Transverse colon (tissue), 4 donors: ENCODE data around the gene CD59. TPM values are rescaled to one million over a fixed set of nuclear protein-coding genes. Genes with fewer than 3 reads are reported as not detected.

ENCODE experiments used
- DNase-seq: peaks from one replicate; pipeline ENCODE4 v3.0.0-alpha.2; 2019
- H3K27ac ChIP-seq, 4 donors: fragments of 200-600 bp; sonication (generic); 2 replicates each; pipeline ENCODE4 v1.5.1; 2016 to 2018; ENCODE audit warnings: inconsistent platforms in 4 of 4
- H3K27me3 ChIP-seq: fragments of 200-600 bp; sonication (generic); 2 replicates; pipeline ENCODE4 v1.5.1; 2017; ENCODE audit warnings: inconsistent platforms
- H3K36me3 ChIP-seq, 4 donors: fragments of 200-600 bp; sonication (generic); 2 replicates each; pipeline ENCODE4 v1.5.1; 2017 to 2019; ENCODE audit warnings: inconsistent platforms in 4 of 4
- H3K4me1 ChIP-seq, 4 donors: fragments of 200-600 bp; sonication (generic); 2 replicates each; pipeline ENCODE4 v1.5.1; 2017 to 2020; ENCODE audit warnings: inconsistent platforms in 4 of 4
- H3K4me3 ChIP-seq, 4 donors: fragments of 200-600 bp; sonication (generic); 1 replicate in 1 of 4; 2 replicates in 3 of 4; pipeline versions ENCODE4 v1.5.1 to v1.6.1; 2017 to 2019; ENCODE audit warnings: inconsistent platforms in 4 of 4
- H3K9me3 ChIP-seq, 2 donors: fragments of 200-600 bp; sonication (generic); 2 replicates each; pipeline ENCODE4 v1.5.1; 2017 to 2019; ENCODE audit warnings: inconsistent platforms in 2 of 2
- CTCF ChIP-seq, 5 experiments: fragments of 200-600 bp in 3 of 5; fragments of 450-650 bp in 2 of 5; sonication (generic) in 3 of 5; IDR thresholded peaks; 1 replicate in 2 of 5; 2 replicates in 3 of 5; pipeline ENCODE4 v1.5.1; 2016 to 2017; ENCODE audit warnings: antibody characterized with exemption in 5 of 5, inconsistent platforms in 3 of 5, mild to moderate bottlenecking in 2 of 5, moderate library complexity in 1 of 5
- EP300 ChIP-seq: sonication (generic); formaldehyde crosslinking; IDR thresholded peaks from one replicate; pipeline ENCODE4 v1.6.1; 2017; ENCODE audit warnings: antibody characterized with exemption, low read depth
- POLR2A ChIP-seq: fragments of 450-650 bp; IDR thresholded peaks from one replicate; pipeline ENCODE4 v1.6.1; 2016; ENCODE audit warnings: antibody characterized with exemption, mild to moderate bottlenecking, moderate library complexity
- POLR2AphosphoS5 ChIP-seq, 3 donors: sonication (generic); formaldehyde crosslinking; IDR thresholded peaks; one replicate each; pipeline ENCODE4 v1.6.1; 2016; ENCODE audit warnings: antibody characterized with exemption in 3 of 3
- WGBS, 2 donors: methylation state at CpG; one replicate each; pipeline ENCODE4 v1.1.5; 2018; ENCODE audit warnings: low coverage in 1 of 2; 5-methylcytosine and 5-hydroxymethylcytosine counted together
- in situ Hi-C, 4 donors: fragments of 200-750 bp; cut with MboI; loops; one replicate each; pipeline versions ENCODE4 v1.15.0 to v1.15.1; 2017; ENCODE audit warnings: low sequenced_read_pairs in 3 of 4, low pct_ligation_motif_present in 1 of 4, low pct_unique_long_range_greater_than_20kb in 1 of 4
- intact Hi-C: fragments of 100-400 bp; cut with DNase I; formaldehyde crosslinking; loops from one replicate; pipeline ENCODE4 v1.15.1; 2023; ENCODE audit warnings: low total_unique reads
- total RNA-seq, 4 donors: library from RNA; depleted of rRNA; stranded (reverse); fragments of >200 nt; gene quantifications; one replicate each; pipeline ENCODE4 v1.1.0, GENCODE V29; 2016

CD59 gene
- total RNA-seq, 4 donors from 2014 or later = 64.7 to 213 (median 170) TPM

DNA sequence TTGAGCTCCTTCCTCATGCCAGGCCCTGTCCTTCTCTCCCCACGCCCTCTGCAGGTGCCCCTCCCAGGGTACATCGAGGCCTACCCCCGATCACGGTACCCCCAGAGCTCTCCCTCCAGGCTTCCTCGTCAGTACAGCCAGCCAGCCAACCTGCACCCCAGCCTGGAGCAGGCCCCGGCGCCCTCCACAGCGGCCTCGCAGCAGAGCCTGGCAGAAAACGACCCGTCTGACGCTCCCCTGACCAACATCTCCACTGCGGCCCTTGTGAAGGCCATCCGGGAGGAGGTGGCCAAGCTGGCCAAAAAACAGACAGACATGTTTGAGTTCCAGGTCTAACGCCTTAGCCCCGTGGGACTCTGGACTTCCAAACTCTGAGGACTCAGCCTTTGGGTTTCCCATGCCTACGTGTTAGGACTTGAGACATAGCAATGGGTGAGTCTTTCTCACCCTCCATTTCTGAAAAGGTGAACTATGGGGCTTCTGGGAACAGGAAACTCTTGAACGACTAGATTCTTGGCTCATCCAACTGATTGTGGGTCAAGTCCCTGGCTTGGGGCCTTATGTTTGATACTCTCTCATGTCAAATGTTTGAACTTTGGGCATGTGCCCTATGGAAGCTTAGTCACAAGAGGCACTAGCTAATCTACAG lies 68.3 kb downstream of the CD59 start:
- no peaks in the 10 kb centered on the region for H3K9me3 ChIP-seq
- no peaks in the 10 kb centered on the region for H3K36me3 ChIP-seq
- in situ Hi-C loops (no loop called here), intact Hi-C loops (no loop called here)
- no peaks in the 10 kb centered on the region for H3K4me1 ChIP-seq
- no peak for DNase-seq
- 85 to 95% methylated on average over 7 to 18 of the region's 18 CpGs for WGBS, 2 donors
- H3K27ac ChIP-seq = no peak overlapping the region
- no peaks in the 10 kb centered on the region for H3K27me3 ChIP-seq
- TF ChIP-seq POLR2AphosphoS5 (IDR thresholded peaks at IDR 0.05) (no peak), EP300 (no peak), POLR2A (no peak), CTCF (IDR thresholded peaks at IDR 0.05) (no peak)
- H3K4me3 ChIP-seq = no peak overlapping the region

- Histone ChIP-seq H3K4me3 (no peak overlapping the region), H3K9me3 (no peaks in the 10 kb centered on the region), H3K27ac (no peak overlapping the region), H3K36me3 (no peaks in the 10 kb centered on the region), H3K27me3 (no peaks in the 10 kb centered on the region), H3K4me1 (no peaks in the 10 kb centered on the region)
- in situ Hi-C loops (no loop called here), intact Hi-C loops (no loop called here)
- TF ChIP-seq POLR2AphosphoS5 (IDR thresholded peaks at IDR 0.05) = no peak
- no peak for TF ChIP-seq CTCF (IDR thresholded peaks at IDR 0.05)
- no peak for TF ChIP-seq EP300
- no peak for TF ChIP-seq POLR2A
- DNase-seq = no peak
- WGBS, 2 donors = 60% methylated on average over 6 of the region's 6 CpGs; no CpG with 5 or more reads in 1 of the 2 donors
These were observed 70.7 kb downstream of the CD59 start for GRCh38 chr11:33665350-33666106.

DNA sequence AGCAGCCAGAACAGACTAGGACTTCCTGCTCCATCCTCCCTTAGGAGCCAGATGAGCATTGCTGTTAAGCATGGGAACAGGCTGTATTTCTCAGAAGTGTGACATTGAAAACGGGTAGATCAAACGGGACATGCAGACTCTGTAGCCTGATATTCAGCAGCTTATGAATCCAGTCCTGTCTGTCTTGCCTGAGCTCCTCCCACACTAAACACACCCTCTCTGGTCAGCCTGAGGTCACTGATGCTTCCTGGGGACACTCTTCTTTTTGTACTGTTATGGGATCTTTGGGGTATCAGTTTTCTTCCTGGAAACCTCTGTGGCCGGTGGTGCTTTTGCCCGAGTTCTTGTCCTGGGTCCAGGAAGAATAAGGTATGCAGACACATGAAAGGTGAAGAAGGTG lies 71.4 kb downstream of the CD59 start:
- intact Hi-C loops = no loop called here
- WGBS, 2 donors = 80% methylated on average over 3 to 4 of the region's 4 CpGs
- in situ Hi-C loops = no loop called here
- Histone ChIP-seq H3K27me3 (no peaks in the 10 kb centered on the region), H3K9me3 (no peaks in the 10 kb centered on the region), H3K4me1 (no peaks in the 10 kb centered on the region), H3K4me3 (no peak overlapping the region), H3K27ac (no peak overlapping the region), H3K36me3 (no peaks in the 10 kb centered on the region)
- TF ChIP-seq EP300 (no peak), POLR2A (no peak), CTCF (IDR thresholded peaks at IDR 0.05) (no peak), POLR2AphosphoS5 (IDR thresholded peaks at IDR 0.05) (no peak)
- no peak for DNase-seq

DNA sequence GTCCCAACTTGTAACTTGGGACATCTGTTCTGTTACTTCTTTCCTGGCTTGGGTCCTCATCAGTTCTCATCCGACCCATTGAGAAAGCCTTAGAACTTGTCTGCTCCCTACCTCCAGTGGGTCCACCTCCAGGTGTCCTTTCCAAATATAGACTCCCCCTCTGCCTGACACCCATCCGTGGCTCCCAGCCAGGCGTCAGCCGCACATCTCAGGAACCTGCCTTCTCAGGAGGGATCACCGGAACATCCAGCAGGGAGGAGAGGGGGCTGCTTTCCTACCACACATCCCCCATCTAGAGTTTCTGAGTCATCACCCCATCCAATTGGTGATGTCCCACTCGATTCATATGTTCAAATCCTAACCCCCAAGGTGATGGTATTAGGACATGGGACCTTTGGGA lies 72.1 kb downstream of the CD59 start:
- Histone ChIP-seq H3K27ac (no peak overlapping the region), H3K27me3 (no peaks in the 10 kb centered on the region), H3K4me1 (no peaks in the 10 kb centered on the region), H3K36me3 (no peaks in the 10 kb centered on the region), H3K9me3 (no peaks in the 10 kb centered on the region), H3K4me3 (no peak overlapping the region)
- intact Hi-C loops = no loop called here
- no peak for DNase-seq
- in situ Hi-C loops = no loop called here
- 82 to 94% methylated on average over 2 to 6 of the region's 6 CpGs for WGBS, 2 donors
- TF ChIP-seq CTCF (IDR thresholded peaks at IDR 0.05) = no peak
- no peak for TF ChIP-seq POLR2AphosphoS5 (IDR thresholded peaks at IDR 0.05)
- no peak for TF ChIP-seq POLR2A
- no peak for TF ChIP-seq EP300
